ENCODE results near the gene SLC25A43. TPM values are rescaled to one million over a fixed set of nuclear protein-coding genes. Genes with fewer than 3 reads are reported as not detected.
"Not testable (repeated sequence)": the region's sequence is repeated elsewhere in the genome, so short reads cannot be mapped to it uniquely, and the experiment has no call there.

SLC25A43 gene
- total RNA-seq, 1 experiment from 2014 or later = 17.0 TPM

DNA sequence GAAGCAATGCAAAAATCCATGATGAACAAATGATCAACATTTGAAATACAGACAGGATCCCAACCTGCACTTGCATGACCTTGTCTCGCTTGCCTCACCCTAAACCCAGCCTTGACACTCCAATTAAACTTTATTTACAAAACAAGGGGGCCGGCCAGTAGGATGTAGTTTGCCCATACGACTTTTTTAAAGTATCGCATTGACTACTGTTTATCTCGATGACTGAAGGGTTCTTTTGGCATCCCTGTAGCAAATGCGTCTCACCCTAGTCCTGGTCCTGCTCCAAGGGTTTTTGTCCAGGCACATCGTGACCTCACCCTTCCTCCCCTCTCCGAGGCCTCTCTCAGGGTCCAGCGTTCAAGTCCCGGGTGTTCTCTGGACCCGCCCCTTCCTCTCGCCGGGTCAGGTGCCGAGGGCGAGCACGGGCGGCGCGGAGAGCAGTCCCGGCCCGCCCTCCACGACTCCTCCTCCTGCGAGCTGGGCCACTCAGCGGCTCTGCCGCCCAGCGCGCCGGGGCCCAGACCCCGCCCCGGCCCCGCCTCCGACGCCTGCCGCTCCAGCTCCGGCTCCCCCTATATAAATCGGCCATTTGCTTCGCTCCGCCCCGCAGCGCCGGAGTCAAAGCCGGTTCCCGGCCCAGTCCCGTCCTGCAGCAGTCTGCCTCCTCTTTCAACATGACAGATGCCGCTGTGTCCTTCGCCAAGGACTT is 68.9 kb downstream of the SLC25A43 start, which contains the start of gene SLC25A5:
TSS of gene SLC25A5 (plus strand) at position 603 of the 709 bp plus-strand sequence. CDS start at position 675, 72 bp downstream.
- DNase-seq (ENCODE audit: low read depth) = peak; percentile 72

- peak; percentile 71 for DNase-seq (ENCODE audit: low read depth)
Measured at GRCh38 chrX:119468551-119469312, 69.6 kb downstream of the SLC25A43 start.

DNA sequence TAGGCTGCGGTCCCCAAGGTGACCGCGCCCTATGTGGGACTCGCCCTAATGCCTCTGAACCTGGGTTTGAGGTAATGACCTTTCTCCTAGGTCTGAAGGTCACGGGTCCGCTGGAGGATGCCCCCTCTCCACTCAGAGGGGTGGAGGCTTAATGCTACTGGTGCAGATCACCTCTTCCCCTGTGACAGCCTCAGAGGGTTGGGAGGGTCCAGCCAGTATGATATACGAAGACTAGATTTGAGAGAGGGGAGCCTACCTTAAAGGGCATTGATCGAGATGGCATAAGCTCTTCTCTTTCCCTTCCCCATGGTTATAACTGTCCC is 70.1 kb downstream of the SLC25A43 start:
- no peak for DNase-seq (ENCODE audit: low read depth)

- no peak for DNase-seq (ENCODE audit: low read depth)
Measured at GRCh38 chrX:119474615-119475388, 75.7 kb downstream of the SLC25A43 start.

- DNase-seq (ENCODE audit: low read depth) = no peak
Measured at GRCh38 chrX:119475389-119476101, 76.4 kb downstream of the SLC25A43 start.

DNA sequence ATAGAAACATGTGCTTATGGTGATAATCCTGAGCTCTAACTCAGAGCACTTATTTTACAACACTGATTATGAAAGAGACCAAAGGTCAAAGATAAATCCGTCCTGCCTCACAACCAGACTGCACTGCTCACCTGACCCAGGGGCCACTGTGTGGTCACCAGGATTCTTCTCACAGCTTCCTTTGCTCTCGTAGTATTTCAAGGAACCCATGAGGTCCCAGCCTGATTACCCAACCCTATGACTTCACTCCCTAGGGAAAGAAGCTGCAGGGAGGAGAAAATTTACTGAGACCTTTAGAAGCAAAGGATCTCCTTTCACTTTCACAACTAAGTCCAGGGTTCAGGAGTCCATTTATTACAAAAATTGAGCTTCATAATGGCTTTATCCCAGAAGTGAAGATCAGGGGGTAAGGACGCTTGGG is 78.7 kb downstream of the SLC25A43 start:
- DNase-seq (ENCODE audit: low read depth) = peak; percentile 82

GRCh38 chrX:119478504-119478903 is 79.4 kb downstream of the SLC25A43 start:
- no peak for DNase-seq (ENCODE audit: low read depth)

GRCh38 chrX:119479845-119480244 is 80.7 kb downstream of the SLC25A43 start:
- DNase-seq (ENCODE audit: low read depth) = no peak

- DNase-seq (ENCODE audit: low read depth) = no peak
Measured at GRCh38 chrX:119481323-119481801, 82.2 kb downstream of the SLC25A43 start.

- DNase-seq (ENCODE audit: low read depth) = no peak
Measured at GRCh38 chrX:119482041-119482440, 82.9 kb downstream of the SLC25A43 start.

- DNase-seq (ENCODE audit: low read depth) = no peak
Measured at GRCh38 chrX:119482481-119483480, 83.6 kb downstream of the SLC25A43 start.

DNA sequence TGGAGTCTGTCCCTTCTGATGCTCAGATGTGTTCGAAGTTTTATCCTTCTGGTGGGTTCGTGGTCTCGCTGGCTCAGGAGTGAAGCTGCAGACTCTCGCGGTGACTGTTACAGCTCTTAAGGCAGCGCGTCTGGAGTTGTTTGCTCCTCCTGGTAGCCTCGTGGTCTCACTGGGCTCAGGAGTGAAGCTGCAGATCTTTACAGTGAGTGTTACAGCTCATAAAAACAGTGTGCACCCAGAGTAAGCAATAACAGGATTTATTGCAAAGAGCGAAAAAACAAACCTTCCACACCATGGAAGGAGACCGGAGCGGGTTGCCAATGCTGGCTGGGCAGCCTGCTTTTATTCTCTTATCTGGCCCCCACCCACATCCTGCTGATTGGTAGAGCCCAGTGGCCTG is 87.6 kb downstream of the SLC25A43 start:
- DNase-seq (ENCODE audit: low read depth) = no peak

GRCh38 chrX:119487766-119488165 is 88.6 kb downstream of the SLC25A43 start:
- DNase-seq (ENCODE audit: low read depth) = not testable (repeated sequence)

DNA sequence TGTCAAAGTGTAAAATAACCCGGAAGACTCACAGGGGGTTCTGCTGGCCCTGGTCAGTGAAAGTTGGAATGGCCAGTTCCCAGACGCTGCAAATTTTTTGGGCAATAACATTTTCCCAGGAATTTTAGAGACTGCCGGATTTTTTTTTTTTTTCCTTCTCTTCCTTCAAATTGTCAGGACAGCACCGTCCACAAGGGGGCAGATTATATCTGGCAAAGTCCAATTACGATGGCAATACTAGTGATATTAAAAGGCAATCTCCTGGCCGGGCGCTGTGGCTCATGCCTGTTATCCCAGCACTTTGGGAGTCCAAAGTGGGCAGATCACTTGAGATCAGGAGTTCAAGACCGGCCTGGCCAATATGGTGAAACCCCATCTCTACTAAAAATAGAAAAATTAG is 89.6 kb downstream of the SLC25A43 start:
- peak; percentile 50 for DNase-seq (ENCODE audit: low read depth)

DNA sequence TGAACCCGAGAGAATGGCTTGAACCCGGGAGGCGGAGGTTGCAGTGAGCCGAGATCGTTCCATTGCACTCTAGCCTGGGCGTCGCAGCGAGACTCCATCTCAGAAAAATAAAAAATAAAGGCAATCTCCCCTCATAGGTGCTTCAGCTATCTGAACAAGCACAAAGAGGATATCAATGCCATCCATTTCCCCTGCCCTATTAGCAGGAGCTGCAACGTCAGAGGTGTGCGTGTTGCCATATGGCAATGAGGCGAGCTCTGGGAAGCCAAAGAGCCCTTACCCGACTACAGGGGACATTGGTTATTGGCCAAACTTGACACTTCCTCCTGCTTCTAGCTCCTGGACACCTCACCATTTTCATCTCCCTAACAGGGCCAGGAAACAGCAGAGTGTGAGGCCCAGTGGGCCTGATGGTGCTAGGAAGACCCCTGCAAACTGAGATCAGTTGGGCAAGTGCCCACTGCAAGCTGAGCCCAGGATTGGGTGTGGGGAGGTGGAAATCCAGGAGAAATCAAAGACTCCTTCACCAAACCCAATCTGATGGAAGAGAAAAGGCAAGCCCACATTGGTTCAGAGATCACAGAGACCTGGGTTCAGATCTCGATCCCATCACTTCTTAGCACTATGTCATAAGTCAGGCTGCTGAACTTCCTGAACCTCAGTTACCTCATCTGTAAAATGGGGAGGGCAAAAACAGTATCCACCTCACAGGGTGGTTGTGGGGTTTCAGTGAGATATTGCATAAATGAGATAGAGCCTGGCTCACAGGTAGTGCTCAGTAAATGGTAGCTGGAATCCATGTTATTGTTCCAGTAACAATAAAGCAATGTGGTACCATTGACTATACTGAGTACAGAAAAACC is 90.3 kb downstream of the SLC25A43 start:
- DNase-seq (ENCODE audit: low read depth) = no peak

DNA sequence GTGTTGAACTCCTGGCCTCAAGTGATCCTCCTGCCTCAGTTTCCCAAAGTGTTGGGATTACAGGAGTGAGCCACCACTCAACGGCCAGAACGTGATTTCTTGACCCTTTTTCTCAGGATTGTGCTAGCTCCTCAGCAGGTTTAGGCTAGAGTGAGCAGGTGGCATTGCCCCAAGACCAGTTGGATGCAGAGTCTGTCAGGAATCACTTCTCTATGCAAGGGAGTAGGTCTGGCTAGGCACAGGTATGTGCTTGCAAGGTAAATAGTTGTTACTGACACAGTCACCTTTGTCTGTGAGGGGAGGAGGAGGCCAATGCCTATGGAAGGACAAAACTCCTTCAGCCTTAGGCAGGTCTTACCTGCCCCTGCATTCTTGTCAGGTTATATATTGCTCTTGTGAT is 93.3 kb downstream of the SLC25A43 start:
- no peak for DNase-seq (ENCODE audit: low read depth)

- not testable (repeated sequence) for DNase-seq (ENCODE audit: low read depth)
Measured at GRCh38 chrX:119493851-119494495, 94.8 kb downstream of the SLC25A43 start.

All from LHCN-M2 (cell line).